Activated CD4-positive, alpha-beta T cell treated with anti-CD3 and anti-CD28 coated beads for 48 hours (primary cell): Measurements from ENCODE around the gene PHLPP1.
"Not testable (repeated sequence)": the region's sequence is repeated elsewhere in the genome, so short reads cannot be mapped to it uniquely, and the experiment has no call there.

Experiments
- DNase-seq: peaks from one replicate; pipeline ENCODE4 v3.0.0-alpha.2; 2020

The PHLPP1 gene

DNA sequence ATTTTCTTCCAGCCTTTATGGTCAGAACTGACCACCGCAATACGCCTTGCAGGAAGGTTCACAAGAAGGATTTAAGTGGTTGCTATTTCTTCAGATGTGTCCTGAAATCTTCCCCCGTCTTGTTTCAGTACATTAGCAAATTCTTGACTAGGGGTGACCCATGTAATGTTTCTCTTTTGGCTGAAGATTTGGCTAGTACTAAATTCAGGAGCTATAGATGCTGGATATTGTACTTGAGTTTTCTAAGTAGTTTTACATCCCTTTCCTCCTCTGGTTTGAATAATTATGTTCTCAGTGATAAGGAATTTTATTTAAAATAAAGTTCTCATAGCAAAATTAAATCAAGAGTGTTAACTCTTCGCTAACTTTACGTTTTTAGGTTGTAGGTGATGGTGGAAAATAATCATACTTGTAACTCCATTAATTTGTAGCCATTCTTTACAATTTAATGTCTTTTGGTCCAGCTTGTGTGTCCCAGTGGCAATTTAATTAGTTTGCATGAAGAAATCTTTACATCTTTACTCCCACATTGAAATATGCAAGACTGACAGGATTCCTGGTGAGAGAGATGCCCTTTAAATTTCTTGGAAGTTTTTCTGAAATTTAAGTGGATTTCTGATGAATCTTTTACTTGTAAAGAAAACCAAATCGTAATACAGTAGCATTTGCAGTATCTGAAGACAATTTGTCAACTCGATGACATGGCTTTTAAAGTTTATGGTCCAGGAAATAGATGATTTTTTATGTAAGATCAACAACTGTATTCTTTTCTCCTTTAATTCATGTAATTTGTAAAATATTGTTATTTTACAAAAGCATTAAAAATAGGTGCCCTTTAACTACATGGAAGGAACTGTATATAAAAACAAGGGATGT is 2.8 kb downstream of the PHLPP1 start:
- no peak for DNase-seq

DNA sequence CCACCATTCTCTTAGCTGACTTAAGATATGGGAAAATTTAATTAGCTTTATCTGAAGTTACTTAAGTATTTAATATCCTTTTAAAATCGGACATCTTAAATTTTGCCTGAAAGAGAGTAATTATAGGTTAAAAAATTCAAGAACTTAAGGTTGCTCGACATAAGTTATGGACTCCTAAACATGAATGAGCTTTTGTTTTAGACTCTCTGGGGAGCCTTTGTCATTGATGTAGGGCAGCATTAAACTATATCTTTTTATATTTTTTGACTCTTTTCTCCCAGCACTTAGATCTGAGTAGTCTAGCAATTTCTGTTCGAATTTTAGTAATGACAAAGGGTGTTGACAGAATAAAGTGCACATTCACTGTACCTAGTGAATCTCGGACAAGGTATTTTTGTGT is 4.7 kb downstream of the PHLPP1 start:
- no peak for DNase-seq

DNA sequence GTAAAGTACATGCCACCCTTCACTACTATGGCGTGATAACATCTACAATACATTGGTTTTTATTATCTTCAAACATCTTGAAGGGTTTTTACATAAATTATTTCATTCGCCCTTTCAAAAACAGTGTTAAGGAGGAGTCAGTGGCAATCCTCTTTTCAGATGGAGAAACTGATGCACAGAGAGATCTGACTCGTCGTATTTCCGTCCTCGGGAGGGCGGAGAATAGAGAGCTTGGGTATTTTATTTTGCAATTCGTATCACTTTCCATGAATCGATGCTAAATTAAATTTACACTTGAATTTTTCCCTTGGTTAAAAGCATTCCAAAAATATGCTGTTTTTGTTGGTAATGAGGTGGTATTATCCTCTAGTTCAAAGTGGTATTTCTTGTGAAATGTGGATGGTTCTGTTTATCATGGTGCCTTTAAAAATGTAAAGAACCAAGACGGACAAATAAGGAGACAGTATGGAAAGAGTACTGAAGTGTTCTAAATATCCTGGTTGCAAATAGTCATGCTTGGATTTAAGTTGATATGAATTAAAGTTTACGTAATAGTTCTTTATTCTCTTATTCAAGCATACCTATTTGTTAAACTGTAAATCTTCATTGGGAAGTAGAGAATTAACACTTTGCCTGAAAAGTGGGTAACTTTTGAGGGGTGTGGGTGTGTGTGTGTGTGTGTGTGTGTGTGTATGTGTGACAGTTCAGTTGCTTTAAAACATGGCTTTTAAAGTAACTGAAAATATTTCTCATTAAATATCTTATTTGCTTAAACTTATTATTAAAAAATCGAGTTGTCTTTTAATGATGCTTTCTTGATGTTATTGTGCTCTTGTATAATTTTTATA is 5.6 kb downstream of the PHLPP1 start:
- peak; percentile 17 for DNase-seq

DNA sequence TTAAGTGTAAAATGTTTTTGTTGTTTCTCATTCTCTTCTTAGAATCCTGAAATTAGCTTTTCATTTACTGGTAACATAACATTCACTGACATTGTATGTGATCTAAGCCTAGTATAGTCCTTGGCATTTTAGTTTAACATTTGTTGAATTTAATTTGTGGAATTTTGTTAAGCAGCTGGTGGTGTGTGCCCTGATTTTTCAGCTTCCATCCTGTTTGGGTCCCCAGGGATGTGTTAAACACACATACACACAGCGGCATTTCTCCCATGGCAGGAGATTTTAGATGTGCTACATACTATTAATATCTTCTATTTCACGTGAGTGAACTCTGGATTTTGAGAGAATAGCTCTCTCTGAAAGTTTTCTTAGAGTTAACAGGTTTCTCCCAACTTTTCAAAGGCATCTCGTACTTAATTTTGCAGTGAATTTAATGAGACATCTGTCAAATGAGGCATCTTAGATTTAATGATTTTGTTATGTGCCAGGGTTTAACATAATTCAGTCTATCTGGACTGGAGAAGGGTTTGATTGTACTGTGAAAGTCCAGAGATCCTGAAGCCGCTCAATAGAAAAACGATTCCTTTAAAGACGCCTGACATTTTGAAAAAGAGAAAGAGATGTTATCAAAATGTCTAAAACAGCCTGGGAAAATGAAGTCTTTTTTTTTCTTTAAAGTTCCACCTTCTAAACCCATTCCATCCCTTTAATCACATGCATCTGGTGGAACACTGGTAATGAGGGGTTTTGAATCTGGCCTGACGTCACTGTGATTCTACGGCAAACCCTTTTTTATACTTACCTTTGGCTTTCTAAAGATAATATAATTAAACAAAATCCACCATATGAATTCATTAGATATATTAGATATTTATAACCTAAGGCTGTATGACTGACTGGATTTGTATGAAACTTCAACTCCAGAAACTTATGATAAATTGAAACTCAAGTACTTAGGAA is 6.8 kb downstream of the PHLPP1 start:
- DNase-seq: no peak

DNA sequence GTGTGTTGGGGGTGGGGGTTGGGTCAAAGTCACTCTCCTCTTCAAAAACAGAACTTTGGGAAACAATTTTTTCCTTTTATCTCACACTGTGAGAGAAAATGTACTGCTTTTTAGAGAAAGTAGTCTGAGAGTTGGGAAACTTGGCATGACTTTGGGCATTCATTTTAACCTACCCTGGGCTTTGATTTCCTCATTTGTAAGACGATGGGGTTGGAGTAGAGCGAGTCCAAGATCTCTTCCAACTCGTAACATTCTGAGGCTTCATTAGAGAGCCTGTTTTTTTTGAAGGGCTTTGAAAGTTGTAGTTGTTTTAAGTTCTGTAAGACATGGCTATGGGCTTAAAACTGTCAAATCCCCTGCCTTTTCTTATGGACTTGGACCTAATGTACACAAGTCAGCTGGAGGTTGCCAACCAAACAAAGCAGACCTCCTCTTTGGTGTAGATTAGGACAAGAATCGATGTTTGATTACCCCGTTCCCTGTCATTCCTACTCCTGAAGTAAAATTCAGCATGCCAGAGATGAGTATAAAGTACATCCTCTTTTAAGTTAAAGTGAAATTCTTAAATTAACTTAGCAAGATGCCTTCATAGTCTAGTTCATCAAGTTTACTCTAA is 8.4 kb downstream of the PHLPP1 start:
- no peak for DNase-seq

DNA sequence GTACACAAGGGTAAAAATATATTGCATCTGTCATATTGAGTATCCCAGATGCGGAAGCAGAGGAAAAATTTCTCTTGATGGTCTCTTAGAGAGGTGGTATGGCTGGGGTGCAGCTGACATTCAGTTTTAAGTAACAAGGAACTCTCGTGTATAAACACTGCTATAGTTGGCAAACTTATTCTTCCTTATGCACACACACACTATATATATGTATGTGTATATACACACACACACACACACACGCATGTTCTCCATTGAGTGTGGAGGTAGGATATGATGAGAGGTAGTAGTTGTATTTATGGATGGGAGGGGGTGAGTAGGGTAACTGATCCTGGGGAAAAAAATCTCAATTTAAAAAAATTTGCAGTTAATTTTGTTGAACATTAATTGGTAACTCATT is 10.6 kb downstream of the PHLPP1 start:
- no peak for DNase-seq

DNA sequence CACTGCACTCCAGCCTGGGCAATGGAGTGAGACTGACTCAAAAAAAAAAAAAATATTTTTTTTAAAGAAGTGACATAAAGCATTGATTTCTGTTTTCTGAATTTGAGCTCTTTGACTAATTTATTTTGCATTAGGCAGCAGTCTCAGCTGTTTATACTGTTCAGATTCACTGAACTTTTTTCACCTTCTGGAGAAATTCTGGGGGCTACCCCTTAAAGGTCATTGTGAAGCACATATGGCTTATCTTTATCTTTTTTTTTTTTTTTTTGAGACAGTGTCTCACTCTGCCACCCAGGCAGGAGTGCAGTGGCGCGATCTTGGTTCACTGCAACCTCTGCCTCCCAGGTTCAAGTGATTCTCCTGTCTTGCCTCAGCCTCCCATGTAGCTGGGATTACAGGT is 12.9 kb downstream of the PHLPP1 start:
- DNase-seq: no peak

DNA sequence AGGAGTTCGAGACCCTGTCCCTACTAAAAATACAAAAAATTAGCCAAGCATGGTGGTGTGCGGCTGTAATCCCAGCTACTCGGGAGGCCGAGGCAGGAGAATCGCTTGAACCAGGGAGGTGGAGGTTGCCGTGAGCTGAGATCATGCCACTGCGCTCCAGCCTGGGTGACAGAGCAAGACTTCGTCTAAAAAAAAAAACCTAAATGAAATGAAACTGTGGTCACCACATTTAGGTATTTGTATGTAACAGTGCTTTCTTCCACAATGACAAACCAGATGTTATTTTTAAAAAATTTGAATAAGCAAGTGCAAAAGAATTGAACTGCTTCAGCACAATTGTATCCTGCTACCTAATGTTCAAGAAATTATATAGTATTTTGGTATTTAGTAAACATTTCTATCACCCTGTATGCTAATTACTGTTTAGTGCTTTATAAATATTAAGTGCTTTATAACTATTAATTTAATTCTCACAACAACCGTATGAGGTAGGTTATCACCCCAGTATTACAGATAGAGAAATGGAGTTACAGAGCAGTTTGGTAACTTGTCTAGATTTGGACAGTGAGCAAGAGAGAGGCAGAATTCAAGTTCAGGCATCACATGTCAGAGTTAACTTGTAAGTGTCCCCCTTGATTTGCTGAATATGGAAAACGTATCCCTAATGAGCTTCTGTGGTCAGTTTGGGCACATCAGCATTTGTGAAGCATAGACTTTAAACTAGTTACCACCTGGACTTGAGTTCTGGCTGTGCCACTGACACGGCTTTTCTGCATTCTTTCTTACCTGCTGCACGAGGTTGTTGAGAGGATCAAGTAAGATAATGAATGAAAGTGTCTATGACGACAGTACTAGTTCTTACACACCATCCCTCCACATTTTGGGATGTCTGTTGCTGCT is 14.4 kb downstream of the PHLPP1 start:
- DNase-seq: no peak

DNA sequence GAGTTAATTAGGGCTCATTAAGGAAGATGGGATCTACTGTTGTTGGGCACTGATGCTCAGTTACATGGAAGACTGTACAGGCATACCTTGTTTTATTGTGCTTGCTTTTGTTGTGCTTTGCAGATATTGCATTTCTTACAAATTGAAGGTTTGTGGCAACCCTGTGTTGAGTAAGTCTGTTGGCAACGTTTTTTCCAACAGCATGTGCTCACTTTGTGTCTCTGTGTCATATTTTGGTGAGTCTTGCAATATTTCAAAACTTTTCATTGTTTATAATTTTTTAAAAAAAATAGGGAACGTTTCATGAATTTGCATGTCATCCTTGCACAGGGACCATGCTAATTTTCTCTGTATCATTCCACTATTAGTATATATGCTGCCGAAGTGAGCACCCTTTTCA is 15.6 kb downstream of the PHLPP1 start:
- no peak for DNase-seq

DNA sequence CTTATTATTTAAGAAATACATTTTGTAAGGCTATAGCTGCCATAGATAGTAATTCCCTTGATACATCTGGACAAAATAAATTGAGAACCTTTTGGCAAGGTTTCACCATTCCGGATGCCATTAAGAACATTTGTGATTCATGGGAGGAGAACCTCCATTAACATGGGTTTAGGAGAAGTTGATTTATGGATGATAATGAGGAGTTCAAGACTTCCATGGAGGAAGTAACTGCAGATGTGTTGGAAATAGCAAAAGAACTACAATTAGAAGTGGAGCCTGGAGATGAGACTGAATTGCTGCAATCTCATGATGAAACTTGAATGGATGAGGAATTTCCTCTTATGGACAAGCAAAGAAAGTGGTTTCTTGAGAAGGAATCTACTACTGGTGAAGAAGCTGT is 17.3 kb downstream of the PHLPP1 start:
- DNase-seq: no peak

DNA sequence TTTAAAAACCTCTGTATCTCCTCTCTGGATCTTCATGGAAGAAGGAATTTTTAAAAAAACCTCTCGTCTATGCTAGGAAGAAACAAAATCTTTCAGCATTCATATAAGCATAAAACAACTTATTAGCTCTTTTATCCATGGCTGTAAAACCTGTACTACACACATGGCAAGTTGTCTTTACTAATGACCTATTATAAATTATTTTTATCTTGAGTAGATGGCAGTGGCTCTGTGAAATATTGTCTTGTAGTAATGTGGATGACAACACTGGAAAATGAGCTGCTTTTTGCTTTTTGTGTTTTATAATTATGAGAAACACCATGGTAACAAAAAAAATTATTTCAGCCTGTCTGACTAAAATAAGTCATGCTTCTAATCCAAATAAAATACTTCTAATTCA is 18.9 kb downstream of the PHLPP1 start:
- DNase-seq: no peak

DNA sequence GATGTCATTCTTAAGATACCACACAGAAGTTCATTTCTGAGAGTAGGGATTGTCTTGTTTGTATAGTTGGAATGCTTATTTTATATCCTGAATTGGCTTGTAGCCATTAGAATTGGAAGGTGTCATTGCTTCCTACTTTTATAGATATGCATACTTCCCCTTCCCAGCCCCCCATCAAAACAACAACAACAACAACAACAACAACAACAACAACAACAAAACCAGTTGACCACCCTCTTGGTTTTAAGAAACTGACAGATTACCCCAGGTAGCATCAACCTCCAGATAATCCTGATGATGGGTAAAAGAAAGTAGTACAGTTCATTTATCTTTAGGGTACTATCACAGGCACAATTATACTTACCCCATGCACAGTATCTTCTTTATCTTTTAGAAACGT is 20.0 kb downstream of the PHLPP1 start:
- no peak for DNase-seq

DNA sequence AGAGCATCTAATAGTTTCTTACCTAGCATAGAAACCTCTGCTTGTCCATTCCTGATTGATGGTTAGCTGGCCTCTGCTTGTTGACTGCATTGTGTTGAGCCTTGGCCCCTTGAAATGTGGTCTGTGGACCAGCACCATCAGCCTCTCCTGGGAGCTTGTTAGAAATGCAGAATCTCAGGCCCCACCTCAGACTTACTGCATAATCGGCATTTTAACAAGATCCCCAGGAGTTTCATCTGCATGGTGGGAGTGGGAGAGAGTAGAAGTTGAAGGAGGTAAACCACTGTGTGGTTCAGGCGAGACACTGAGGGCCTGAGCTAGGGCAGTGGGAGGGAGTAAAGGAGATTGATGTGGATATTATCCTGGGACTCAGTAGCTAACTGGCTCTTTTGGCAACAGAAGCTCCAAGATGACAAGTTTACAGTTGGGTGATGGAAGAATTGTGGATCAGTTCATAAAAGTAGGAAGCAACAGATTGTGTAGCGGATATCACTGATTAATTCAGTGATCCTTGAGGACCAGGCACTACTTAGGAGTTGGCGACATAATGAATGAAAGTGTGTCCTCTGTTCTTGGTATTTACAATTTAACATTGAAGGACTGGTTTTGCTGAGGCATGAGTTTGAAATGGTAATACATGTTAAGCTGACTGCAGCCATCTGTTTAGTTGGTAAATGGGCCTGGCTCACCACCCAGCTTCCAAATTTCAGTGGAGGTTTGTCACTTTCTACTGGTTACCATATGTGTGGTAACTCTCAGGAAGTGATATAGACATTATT is 20.9 kb downstream of the PHLPP1 start:
- DNase-seq: no peak

DNA sequence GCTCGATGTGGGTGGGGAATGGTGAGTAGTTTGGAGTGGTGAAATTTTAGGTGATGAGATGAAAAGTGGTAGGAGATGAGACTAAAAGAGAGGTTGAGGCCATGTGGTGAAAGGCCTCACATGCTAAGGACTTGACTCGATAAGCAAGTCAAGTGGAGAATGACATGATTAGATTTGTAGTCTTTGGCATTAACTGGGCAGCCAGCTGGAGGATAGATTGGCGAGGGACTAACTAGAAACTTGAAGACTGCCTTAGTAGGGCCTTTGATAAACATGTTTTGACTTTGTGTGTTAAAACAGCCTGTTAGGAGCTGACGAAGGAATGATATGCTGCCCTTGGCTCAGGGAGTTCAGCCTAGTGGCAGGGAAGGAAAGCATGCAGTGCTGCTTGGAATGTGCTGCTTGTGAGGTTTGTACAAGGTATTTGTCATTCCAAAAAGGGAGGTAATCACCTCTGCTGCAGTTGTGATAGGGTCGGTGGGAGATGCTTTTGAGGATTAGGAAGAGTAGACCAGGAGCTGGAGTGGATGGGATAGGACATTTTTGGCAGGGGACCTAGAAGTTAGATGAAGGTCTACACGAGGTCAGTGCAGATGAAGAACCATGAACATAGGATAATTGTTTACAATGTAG is 22.0 kb downstream of the PHLPP1 start:
- DNase-seq: no peak

DNA sequence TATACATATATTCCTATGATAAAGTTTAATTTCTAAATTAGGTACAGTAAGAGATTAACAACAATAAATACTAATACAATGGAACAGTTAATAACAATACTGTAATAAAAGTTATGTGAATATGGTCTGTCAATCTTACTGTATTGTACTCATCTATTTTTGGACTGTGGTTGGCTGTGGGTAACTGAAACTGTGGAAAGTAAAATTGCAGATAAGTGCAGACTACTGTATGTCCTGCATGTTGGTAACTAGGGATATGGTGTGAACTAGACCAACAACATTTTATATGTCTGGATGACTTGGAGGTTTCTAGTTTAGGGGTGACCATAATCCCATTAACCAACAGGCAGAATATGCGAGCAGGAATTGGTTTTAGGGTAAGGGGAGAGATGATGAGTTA is 23.3 kb downstream of the PHLPP1 start:
- DNase-seq: no peak

DNA sequence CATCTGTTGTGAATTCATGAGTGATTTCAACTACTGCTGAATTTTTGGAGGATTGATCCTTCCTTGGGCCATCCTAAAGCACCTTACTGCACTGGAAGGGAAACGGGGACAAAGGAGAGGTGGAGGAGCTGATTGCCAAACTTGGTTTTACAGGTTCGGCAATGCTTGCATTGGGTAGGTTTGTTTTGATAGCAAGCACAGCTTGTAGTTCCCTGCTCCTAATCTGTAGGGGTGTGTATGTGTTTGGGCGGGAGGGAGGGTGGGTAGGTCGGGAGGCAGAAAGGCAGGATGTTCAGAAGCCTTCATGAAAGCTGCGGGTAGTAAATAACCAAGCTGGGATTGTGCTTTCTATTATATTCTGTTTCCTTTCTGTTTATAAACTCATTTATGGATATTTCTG is 24.6 kb downstream of the PHLPP1 start:
- DNase-seq: no peak

DNA sequence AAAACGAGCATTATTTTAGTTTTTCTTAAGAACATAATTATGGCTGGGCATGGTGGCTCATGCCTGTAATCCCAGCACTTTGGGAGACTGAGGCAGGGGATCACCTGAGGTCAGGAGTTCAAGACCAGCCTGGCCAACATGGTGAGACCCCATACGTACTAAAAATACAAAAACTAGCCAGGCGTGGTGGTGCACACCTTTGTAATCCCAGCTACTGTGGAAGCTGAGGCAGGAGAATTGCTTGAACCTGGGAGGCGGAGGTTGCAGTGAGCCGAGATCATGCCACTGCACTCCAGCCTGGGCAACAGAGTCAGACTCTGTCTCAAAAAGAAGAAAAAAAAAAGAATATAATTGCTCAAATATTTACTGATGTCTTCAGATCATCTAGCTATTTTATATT is 25.3 kb downstream of the PHLPP1 start:
- DNase-seq: not testable (repeated sequence)

DNA sequence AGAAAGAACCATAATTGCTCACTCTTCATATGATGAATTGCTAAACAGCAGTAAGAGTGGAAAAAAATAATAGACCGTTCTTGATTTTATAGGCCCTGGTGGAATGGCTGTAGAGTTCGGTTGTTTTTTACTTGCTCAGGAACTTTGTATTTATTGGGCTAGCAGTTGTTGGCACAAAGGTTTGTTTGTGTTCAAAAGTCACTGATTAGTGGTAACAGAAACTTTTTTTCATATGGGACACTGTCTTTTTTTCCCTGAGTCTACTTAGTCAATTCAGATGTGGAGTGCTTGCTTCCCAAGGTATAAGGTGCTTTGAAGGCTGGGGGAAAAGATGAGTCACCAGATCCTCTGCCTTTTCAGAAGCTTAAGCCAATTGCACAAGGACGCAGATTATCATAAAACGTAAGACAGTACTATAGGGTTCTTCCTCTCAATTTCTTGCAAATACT is 25.8 kb downstream of the PHLPP1 start:
- peak; percentile 44 for DNase-seq

DNA sequence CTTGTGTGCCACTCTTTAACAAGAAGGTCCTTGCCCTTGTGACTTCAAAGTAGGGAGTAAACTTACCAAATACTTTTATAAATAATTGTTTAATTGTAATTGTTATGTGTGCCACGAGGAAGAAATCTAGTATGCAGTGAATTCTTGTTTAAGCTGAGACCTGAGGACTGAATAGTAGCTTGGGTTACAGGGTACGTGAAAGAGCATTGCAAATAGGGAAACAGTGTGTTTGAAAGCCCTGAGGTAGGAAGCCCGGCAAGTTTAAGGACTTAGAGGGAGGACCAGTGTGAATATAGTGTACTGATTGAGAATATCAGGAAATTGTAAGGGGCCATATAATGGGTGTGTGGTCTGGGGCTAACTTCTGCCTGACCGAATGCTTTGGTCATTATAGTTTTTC is 26.2 kb downstream of the PHLPP1 start:
- DNase-seq: no peak
